ENCODE measurements around the gene KRTAP10-3.

DNA sequence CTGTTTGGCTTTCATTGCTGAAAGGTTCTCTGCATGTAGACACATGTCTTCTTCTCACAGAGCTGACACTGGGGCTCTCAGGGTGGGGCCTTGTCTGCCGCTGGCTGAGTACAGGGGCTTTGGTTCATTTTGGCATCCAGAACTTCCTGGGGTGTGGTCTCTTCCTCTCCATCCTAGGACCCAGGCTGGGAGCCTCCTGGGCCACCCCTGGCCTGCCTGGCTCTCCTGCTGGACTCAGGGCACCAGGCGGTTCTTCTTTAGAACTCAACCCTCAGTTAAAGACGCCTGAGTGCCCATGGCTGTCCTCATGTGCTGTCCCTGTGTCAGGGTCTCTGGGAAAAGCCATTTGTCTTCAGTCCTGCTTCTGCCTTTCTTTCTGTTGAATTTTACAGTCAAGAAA is 27.3 kb upstream of the KRTAP10-3 start:
- TF ChIP-seq, protein P1, sequence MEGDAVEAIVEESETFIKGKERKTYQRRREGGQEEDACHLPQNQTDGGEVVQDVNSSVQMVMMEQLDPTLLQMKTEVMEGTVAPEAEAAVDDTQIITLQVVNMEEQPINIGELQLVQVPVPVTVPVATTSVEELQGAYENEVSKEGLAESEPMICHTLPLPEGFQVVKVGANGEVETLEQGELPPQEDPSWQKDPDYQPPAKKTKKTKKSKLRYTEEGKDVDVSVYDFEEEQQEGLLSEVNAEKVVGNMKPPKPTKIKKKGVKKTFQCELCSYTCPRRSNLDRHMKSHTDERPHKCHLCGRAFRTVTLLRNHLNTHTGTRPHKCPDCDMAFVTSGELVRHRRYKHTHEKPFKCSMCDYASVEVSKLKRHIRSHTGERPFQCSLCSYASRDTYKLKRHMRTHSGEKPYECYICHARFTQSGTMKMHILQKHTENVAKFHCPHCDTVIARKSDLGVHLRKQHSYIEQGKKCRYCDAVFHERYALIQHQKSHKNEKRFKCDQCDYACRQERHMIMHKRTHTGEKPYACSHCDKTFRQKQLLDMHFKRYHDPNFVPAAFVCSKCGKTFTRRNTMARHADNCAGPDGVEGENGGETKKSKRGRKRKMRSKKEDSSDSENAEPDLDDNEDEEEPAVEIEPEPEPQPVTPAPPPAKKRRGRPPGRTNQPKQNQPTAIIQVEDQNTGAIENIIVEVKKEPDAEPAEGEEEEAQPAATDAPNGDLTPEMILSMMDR (conservative IDR thresholded peaks at IDR 0.05; ENCODE audit: low read depth, low read length) = no peak
- no peak for TF ChIP-seq EZH2 (IDR thresholded peaks at IDR 0.05; ENCODE audit: borderline replicate concordance, low read depth, low read length, poor library complexity, severe bottlenecking)

Measured in A673 (cell line).